ENCODE results near the gene RHOT2.

The RHOT2 gene

GRCh38 chr16:702341-702740 is 34.4 kb downstream of the RHOT2 start:
- no peak for DNase-seq

GRCh38 chr16:703406-703805 is 35.5 kb downstream of the RHOT2 start:
- DNase-seq = no peak

GRCh38 chr16:704047-704446 is 36.1 kb downstream of the RHOT2 start:
- no peak for DNase-seq

- no peak for DNase-seq
These were observed 36.8 kb downstream of the RHOT2 start for GRCh38 chr16:704552-705380.

GRCh38 chr16:705431-706188 is 37.7 kb downstream of the RHOT2 start, which contains the start of gene FBXL16:
Gene FBXL16, minus strand, starts transcription at chr16:705801. Its CDS starts 8,396 bp downstream, at chr16:697405.
- DNase-seq = no peak

GRCh38 chr16:706189-707061 is 38.5 kb downstream of the RHOT2 start:
- no peak for DNase-seq

GRCh38 chr16:707062-707538 is 39.2 kb downstream of the RHOT2 start:
- no peak for DNase-seq

GRCh38 chr16:708019-708418 is 40.1 kb downstream of the RHOT2 start:
- no peak for DNase-seq

GRCh38 chr16:708959-709358 is 41.0 kb downstream of the RHOT2 start:
- no peak for DNase-seq

- DNase-seq = peak; percentile 60
These were observed 41.9 kb downstream of the RHOT2 start for GRCh38 chr16:709566-710499.

GRCh38 chr16:710500-711075 is 42.7 kb downstream of the RHOT2 start:
- no peak for DNase-seq

- DNase-seq = no peak
These were observed 43.2 kb downstream of the RHOT2 start for GRCh38 chr16:711084-711483.

- peak; percentile 46 for DNase-seq
These were observed 43.8 kb downstream of the RHOT2 start for GRCh38 chr16:711548-712320.

GRCh38 chr16:712740-713250 is 44.9 kb downstream of the RHOT2 start:
- DNase-seq = peak; percentile 54

GRCh38 chr16:714079-714478 is 46.1 kb downstream of the RHOT2 start:
- no peak for DNase-seq

GRCh38 chr16:714558-715476 is 46.9 kb downstream of the RHOT2 start, which contains the start of gene METRN:
Gene METRN, plus strand, starts transcription at chr16:715118. Its CDS starts 172 bp downstream, at chr16:715290.
- peak; percentile 79 for DNase-seq

- DNase-seq = no peak
These were observed 47.7 kb downstream of the RHOT2 start for GRCh38 chr16:715477-716199.

GRCh38 chr16:716200-716568 is 48.3 kb downstream of the RHOT2 start:
- no peak for DNase-seq

All from MV-4-11 (cell line).